Measurements from ENCODE around the gene DCDC2B. TPM values are rescaled to one million over a fixed set of nuclear protein-coding genes. Genes with fewer than 3 reads are reported as not detected.

DCDC2B gene
- total and polyA plus RNA-seq, 9 donors = 0.05 to 13.3 (median 0.30) TPM; not detected in 4

- Histone ChIP-seq H3K27ac (no peak overlapping the region), H3K9me3 (no peaks in the 10 kb centered on the region), H3K36me3 (no peaks in the 10 kb centered on the region), H3K4me3 (peak overlapping the region; percentile 95), H3K4me1 (ENCODE audit: insufficient read depth) (peaks cover 9% of the 10 kb centered on the region), H3K27me3 (no peaks in the 10 kb centered on the region)
- intact Hi-C loops (cut with DNase I) = no loop called here
- WGBS, 3 donors = 86 to 95% (median 91%) methylated on average over 4 of the region's 4 CpGs
- TF ChIP-seq EP300 (IDR thresholded peaks at IDR 0.05) = no peak
- TF ChIP-seq POLR2A (IDR thresholded peaks at IDR 0.05) = no peak
- TF ChIP-seq CTCF (IDR thresholded peaks at IDR 0.05) = no peak
- DNase-seq = no peak
These were observed 12.1 kb downstream of the DCDC2B start for GRCh38 chr1:32220746-32221580.

DNA sequence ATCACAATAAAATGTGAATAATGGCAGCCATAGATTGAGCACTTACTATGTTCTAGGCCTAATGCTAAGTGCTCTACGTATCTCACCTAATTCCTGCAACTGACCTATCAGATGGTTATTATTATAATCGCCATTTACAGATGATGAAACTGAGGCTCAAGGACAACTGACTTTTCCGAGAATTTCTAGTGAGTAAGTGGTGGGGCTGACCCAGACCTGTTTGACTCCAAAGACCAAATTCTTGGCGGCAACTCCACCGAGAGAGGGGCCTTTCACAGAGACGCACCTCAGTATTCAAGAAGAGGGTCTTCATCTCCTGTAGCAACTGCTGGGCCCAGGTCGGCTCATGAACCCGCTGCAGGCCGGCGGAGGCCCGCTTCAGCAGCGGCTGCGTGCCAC, 12.7 kb downstream of the DCDC2B start:
- Histone ChIP-seq H3K4me1 (ENCODE audit: insufficient read depth) (peaks cover 9% of the 10 kb centered on the region), H3K4me3 (peak overlapping the region; percentile 95), H3K36me3 (no peaks in the 10 kb centered on the region), H3K27me3 (no peaks in the 10 kb centered on the region), H3K27ac (no peak overlapping the region), H3K9me3 (no peaks in the 10 kb centered on the region)
- intact Hi-C loops (cut with DNase I) = no loop called here
- 1 to 4% (median 1%) methylated on average over 13 of the region's 13 CpGs for WGBS, 3 donors
- no peak for TF ChIP-seq CTCF (IDR thresholded peaks at IDR 0.05)
- TF ChIP-seq POLR2A (IDR thresholded peaks at IDR 0.05) = no peak
- TF ChIP-seq EP300 (IDR thresholded peaks at IDR 0.05) = no peak
- DNase-seq = no peak

DNA sequence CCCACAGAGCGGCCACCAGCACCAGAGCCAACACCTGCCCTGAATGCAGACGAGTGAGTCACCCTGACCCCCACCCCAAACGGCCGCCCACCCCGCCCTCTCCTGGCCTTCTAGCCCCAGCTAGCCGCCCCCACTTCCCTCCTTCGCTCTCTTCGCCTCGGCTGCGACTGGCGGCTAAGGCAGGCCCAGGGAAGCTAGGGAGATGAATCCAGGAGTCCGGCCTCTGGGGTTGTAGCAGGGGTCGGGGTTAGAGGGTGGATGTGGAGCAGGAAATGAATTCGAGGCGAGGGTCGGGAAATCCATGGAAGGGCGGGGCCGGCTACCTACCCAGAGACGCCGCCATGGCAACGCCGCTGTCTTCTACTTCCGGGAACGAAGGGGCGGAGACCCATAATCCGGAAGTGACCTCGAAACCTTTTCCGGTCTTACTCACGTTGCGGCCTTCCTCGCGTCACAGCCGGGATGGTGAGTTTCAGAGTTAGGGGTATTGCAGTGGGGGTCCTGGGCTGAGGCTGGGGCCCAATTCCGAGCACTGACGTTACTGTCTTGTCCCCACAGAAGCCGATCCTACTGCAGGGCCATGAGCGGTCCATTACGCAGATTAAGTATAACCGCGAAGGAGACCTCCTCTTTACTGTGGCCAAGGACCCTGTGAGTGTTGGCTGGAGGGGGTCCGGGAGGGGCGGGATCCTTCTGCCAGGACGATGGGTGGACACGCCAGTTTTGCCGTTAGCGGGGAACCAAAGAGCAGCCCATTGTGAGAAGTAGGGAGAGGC, 13.3 kb downstream of the DCDC2B start, which contains the start of the genes EIF3I and TMEM234:
Gene EIF3I (plus strand): TSS at position 428 of the 776 bp plus-strand sequence. CDS start 35 bp downstream, at position 463.
Gene TMEM234 (minus strand): TSS at position 374 of the 776 bp plus-strand sequence. CDS start 31 bp downstream, at position 343.
- 0% methylated on average over 46 of the region's 46 CpGs for WGBS, 3 donors
- H3K27me3 ChIP-seq = no peaks in the 10 kb centered on the region
- TF ChIP-seq POLR2A (IDR thresholded peaks at IDR 0.05) (peak; percentile 97), EP300 (IDR thresholded peaks at IDR 0.05) (peak; percentile 91), CTCF (IDR thresholded peaks at IDR 0.05) (no peak)
- H3K4me1 ChIP-seq (ENCODE audit: insufficient read depth) = peaks cover 9% of the 10 kb centered on the region
- peak within 1 kb of the TSS; percentile 95 for H3K4me3 ChIP-seq
- peak within 1 kb of the TSS; percentile 42 to 67 for H3K27ac ChIP-seq
- no peaks in the 10 kb centered on the region for H3K36me3 ChIP-seq
- intact Hi-C loops (cut with DNase I) = no loop called here
- no peaks in the 10 kb centered on the region for H3K9me3 ChIP-seq
- peak; percentile 90 to 95 (median 91) for DNase-seq

- Histone ChIP-seq H3K4me1 (ENCODE audit: insufficient read depth) (peaks cover 9% of the 10 kb centered on the region), H3K27ac (peak overlapping the region in 1 of 2 donors; percentile 67), H3K9me3 (no peaks in the 10 kb centered on the region), H3K36me3 (no peaks in the 10 kb centered on the region), H3K27me3 (no peaks in the 10 kb centered on the region), H3K4me3 (no peak overlapping the region)
- TF ChIP-seq EP300 (IDR thresholded peaks at IDR 0.05) (no peak), CTCF (IDR thresholded peaks at IDR 0.05) (no peak), POLR2A (IDR thresholded peaks at IDR 0.05) (no peak)
- WGBS, 3 donors = 46 to 69% (median 65%) methylated on average over 3 of the region's 3 CpGs
- DNase-seq = no peak
- intact Hi-C loops (cut with DNase I) = no loop called here
These were observed 14.8 kb downstream of the DCDC2B start for GRCh38 chr1:32223683-32224082.

All from ovary (tissue), 9 donors.